ENCODE data around the gene VSIR.
A peak's percentile ranks its signal among the peaks of the same experiment; 100 is the strongest.

VSIR gene

GRCh38 chr10:71804077-71804476, 30.8 kb upstream of the VSIR start:
- Histone ChIP-seq H3K18ac (ENCODE audit: low read depth in 1 of 2, low read length in 2 of 2) (no peak overlapping the region), H3K4ac (ENCODE audit: low read depth in 1 of 2, low read length in 2 of 2) (no peak overlapping the region), H2BK12ac (ENCODE audit: low read length in 2 of 2) (no peak overlapping the region), H3K9me3 (ENCODE audit: control insufficient read depth, low read length) (no peaks in the 10 kb centered on the region), H3K4me3 (ENCODE audit: insufficient read depth in 1 of 2, low read depth in 1 of 2, low read length in 2 of 2) (no peak overlapping the region), H2BK5ac (ENCODE audit: low read depth, low read length, poor library complexity, severe bottlenecking) (no peak overlapping the region), H3K14ac (ENCODE audit: low read length in 2 of 2) (no peak overlapping the region), H3K9ac (ENCODE audit: low read length) (no peak overlapping the region), H4K91ac (ENCODE audit: low read length) (no peak overlapping the region), H2AK5ac (ENCODE audit: low read length, severe bottlenecking) (no peak overlapping the region), H2AFZ (ENCODE audit: low read depth, low read length) (no peak overlapping the region), H3K23ac (ENCODE audit: low read length in 2 of 2) (no peak overlapping the region), H3K4me1 (ENCODE audit: control insufficient read depth, insufficient read depth, low read depth, low read length) (no peaks in the 10 kb centered on the region), H2BK15ac (ENCODE audit: low read depth, poor library complexity, severe bottlenecking) (no peak overlapping the region), H3K27me3 (ENCODE audit: control insufficient read depth in 1 of 2, insufficient read depth in 1 of 2, low read length in 2 of 2) (peaks cover 17 to 50% of the 10 kb centered on the region in 2 experiments), H2BK120ac (ENCODE audit: low read depth, low read length) (no peak overlapping the region), H3K36me3 (ENCODE audit: control insufficient read depth in 1 of 2, insufficient read depth in 2 of 2, low read depth in 1 of 2, low read length in 2 of 2) (no peaks in the 10 kb centered on the region), H3K27ac (ENCODE audit: low read length, poor library complexity, severe bottlenecking) (no peak overlapping the region), H3K4me2 (ENCODE audit: low read length, poor library complexity, severe bottlenecking) (no peak overlapping the region), H3K79me1 (replicated peaks; ENCODE audit: low read length, poor library complexity, severe bottlenecking) (no peaks in the 10 kb centered on the region), H4K8ac (ENCODE audit: low read length) (no peak overlapping the region)
- no peak for DNase-seq
- WGBS, result 67% methylated on average over 4 of the region's 4 CpGs

GRCh38 chr10:71802715-71803488, 29.6 kb upstream of the VSIR start:
- peak overlapping the region; percentile 24 for H4K8ac ChIP-seq (ENCODE audit: low read length)
- no peak overlapping the region for H3K18ac ChIP-seq (ENCODE audit: low read depth in 1 of 2, low read length in 2 of 2)
- WGBS, result 89% methylated on average over 17 of the region's 18 CpGs
- H3K79me1 ChIP-seq (replicated peaks; ENCODE audit: low read length, poor library complexity, severe bottlenecking), result no peaks in the 10 kb centered on the region
- H3K9ac ChIP-seq (ENCODE audit: low read length), result no peak overlapping the region
- no peak overlapping the region for H2BK15ac ChIP-seq (ENCODE audit: low read depth, poor library complexity, severe bottlenecking)
- H3K4ac ChIP-seq (ENCODE audit: low read depth in 1 of 2, low read length in 2 of 2), result no peak overlapping the region
- H2BK5ac ChIP-seq (ENCODE audit: low read depth, low read length, poor library complexity, severe bottlenecking), result no peak overlapping the region
- no peak overlapping the region for H3K4me2 ChIP-seq (ENCODE audit: low read length, poor library complexity, severe bottlenecking)
- H3K4me3 ChIP-seq (ENCODE audit: insufficient read depth in 1 of 2, low read depth in 1 of 2, low read length in 2 of 2), result peak overlapping the region in 1 of 2 experiments; percentile 32
- H3K36me3 ChIP-seq (ENCODE audit: control insufficient read depth in 1 of 2, insufficient read depth in 2 of 2, low read depth in 1 of 2, low read length in 2 of 2), result no peaks in the 10 kb centered on the region
- H2BK120ac ChIP-seq (ENCODE audit: low read depth, low read length), result no peak overlapping the region
- no peaks in the 10 kb centered on the region for H3K9me3 ChIP-seq (ENCODE audit: control insufficient read depth, low read length)
- no peak for DNase-seq
- no peaks in the 10 kb centered on the region for H3K4me1 ChIP-seq (ENCODE audit: control insufficient read depth, insufficient read depth, low read depth, low read length)
- no peak overlapping the region for H3K14ac ChIP-seq (ENCODE audit: low read length in 2 of 2)
- H2AFZ ChIP-seq (ENCODE audit: low read depth, low read length), result no peak overlapping the region
- H3K27me3 ChIP-seq (ENCODE audit: control insufficient read depth in 1 of 2, insufficient read depth in 1 of 2, low read length in 2 of 2), result peaks cover 16 to 50% of the 10 kb centered on the region in 2 experiments
- H2BK12ac ChIP-seq (ENCODE audit: low read length in 2 of 2), result no peak overlapping the region
- no peak overlapping the region for H2AK5ac ChIP-seq (ENCODE audit: low read length, severe bottlenecking)
- H3K27ac ChIP-seq (ENCODE audit: low read length, poor library complexity, severe bottlenecking), result no peak overlapping the region
- no peak overlapping the region for H3K23ac ChIP-seq (ENCODE audit: low read length in 2 of 2)
- H4K91ac ChIP-seq (ENCODE audit: low read length), result no peak overlapping the region

GRCh38 chr10:71802235-71802634, 28.9 kb upstream of the VSIR start:
- H2BK120ac ChIP-seq (ENCODE audit: low read depth, low read length), result no peak overlapping the region
- no peaks in the 10 kb centered on the region for H3K4me1 ChIP-seq (ENCODE audit: control insufficient read depth, insufficient read depth, low read depth, low read length)
- no peak for DNase-seq
- H3K4ac ChIP-seq (ENCODE audit: low read depth in 1 of 2, low read length in 2 of 2), result no peak overlapping the region
- H2AFZ ChIP-seq (ENCODE audit: low read depth, low read length), result no peak overlapping the region
- no peak overlapping the region for H3K14ac ChIP-seq (ENCODE audit: low read length in 2 of 2)
- no peak overlapping the region for H3K4me3 ChIP-seq (ENCODE audit: insufficient read depth in 1 of 2, low read depth in 1 of 2, low read length in 2 of 2)
- no peak overlapping the region for H4K91ac ChIP-seq (ENCODE audit: low read length)
- WGBS, result 89% methylated on average over 6 of the region's 6 CpGs
- H3K9ac ChIP-seq (ENCODE audit: low read length), result no peak overlapping the region
- no peaks in the 10 kb centered on the region for H3K79me1 ChIP-seq (replicated peaks; ENCODE audit: low read length, poor library complexity, severe bottlenecking)
- H3K36me3 ChIP-seq (ENCODE audit: control insufficient read depth in 1 of 2, insufficient read depth in 2 of 2, low read depth in 1 of 2, low read length in 2 of 2), result no peaks in the 10 kb centered on the region
- no peak overlapping the region for H3K27ac ChIP-seq (ENCODE audit: low read length, poor library complexity, severe bottlenecking)
- H3K23ac ChIP-seq (ENCODE audit: low read length in 2 of 2), result no peak overlapping the region
- H3K27me3 ChIP-seq (ENCODE audit: control insufficient read depth in 1 of 2, insufficient read depth in 1 of 2, low read length in 2 of 2), result peaks cover 15 to 53% of the 10 kb centered on the region in 2 experiments
- H3K18ac ChIP-seq (ENCODE audit: low read depth in 1 of 2, low read length in 2 of 2), result no peak overlapping the region
- no peak overlapping the region for H3K4me2 ChIP-seq (ENCODE audit: low read length, poor library complexity, severe bottlenecking)
- H2AK5ac ChIP-seq (ENCODE audit: low read length, severe bottlenecking), result no peak overlapping the region
- H2BK5ac ChIP-seq (ENCODE audit: low read depth, low read length, poor library complexity, severe bottlenecking), result no peak overlapping the region
- no peak overlapping the region for H2BK15ac ChIP-seq (ENCODE audit: low read depth, poor library complexity, severe bottlenecking)
- H3K9me3 ChIP-seq (ENCODE audit: control insufficient read depth, low read length), result no peaks in the 10 kb centered on the region
- H4K8ac ChIP-seq (ENCODE audit: low read length), result no peak overlapping the region
- no peak overlapping the region for H2BK12ac ChIP-seq (ENCODE audit: low read length in 2 of 2)

GRCh38 chr10:71801361-71801760, 28.0 kb upstream of the VSIR start:
- Histone ChIP-seq H3K18ac (ENCODE audit: low read depth in 1 of 2, low read length in 2 of 2) (no peak overlapping the region), H4K91ac (ENCODE audit: low read length) (no peak overlapping the region), H2BK12ac (ENCODE audit: low read length in 2 of 2) (no peak overlapping the region), H3K4me1 (ENCODE audit: control insufficient read depth, insufficient read depth, low read depth, low read length) (no peaks in the 10 kb centered on the region), H2BK15ac (ENCODE audit: low read depth, poor library complexity, severe bottlenecking) (no peak overlapping the region), H3K27ac (ENCODE audit: low read length, poor library complexity, severe bottlenecking) (no peak overlapping the region), H3K4ac (ENCODE audit: low read depth in 1 of 2, low read length in 2 of 2) (no peak overlapping the region), H3K27me3 (ENCODE audit: control insufficient read depth in 1 of 2, insufficient read depth in 1 of 2, low read length in 2 of 2) (peaks cover 15 to 48% of the 10 kb centered on the region in 2 experiments), H4K8ac (ENCODE audit: low read length) (no peak overlapping the region), H3K36me3 (ENCODE audit: control insufficient read depth in 1 of 2, insufficient read depth in 2 of 2, low read depth in 1 of 2, low read length in 2 of 2) (no peaks in the 10 kb centered on the region), H2BK120ac (ENCODE audit: low read depth, low read length) (no peak overlapping the region), H3K79me1 (replicated peaks; ENCODE audit: low read length, poor library complexity, severe bottlenecking) (no peaks in the 10 kb centered on the region), H3K23ac (ENCODE audit: low read length in 2 of 2) (no peak overlapping the region), H2BK5ac (ENCODE audit: low read depth, low read length, poor library complexity, severe bottlenecking) (no peak overlapping the region), H3K4me3 (ENCODE audit: insufficient read depth in 1 of 2, low read depth in 1 of 2, low read length in 2 of 2) (no peak overlapping the region), H2AK5ac (ENCODE audit: low read length, severe bottlenecking) (no peak overlapping the region), H3K9me3 (ENCODE audit: control insufficient read depth, low read length) (no peaks in the 10 kb centered on the region), H2AFZ (ENCODE audit: low read depth, low read length) (no peak overlapping the region), H3K9ac (ENCODE audit: low read length) (no peak overlapping the region), H3K4me2 (ENCODE audit: low read length, poor library complexity, severe bottlenecking) (no peak overlapping the region), H3K14ac (ENCODE audit: low read length in 2 of 2) (no peak overlapping the region)
- DNase-seq, result no peak
- 90% methylated on average over 9 of the region's 9 CpGs for WGBS

Data from mesenchymal stem cell (in vitro differentiated cells and primary cell).